ENCODE measurements around the gene CD300LD.

CD300LD gene

DNA sequence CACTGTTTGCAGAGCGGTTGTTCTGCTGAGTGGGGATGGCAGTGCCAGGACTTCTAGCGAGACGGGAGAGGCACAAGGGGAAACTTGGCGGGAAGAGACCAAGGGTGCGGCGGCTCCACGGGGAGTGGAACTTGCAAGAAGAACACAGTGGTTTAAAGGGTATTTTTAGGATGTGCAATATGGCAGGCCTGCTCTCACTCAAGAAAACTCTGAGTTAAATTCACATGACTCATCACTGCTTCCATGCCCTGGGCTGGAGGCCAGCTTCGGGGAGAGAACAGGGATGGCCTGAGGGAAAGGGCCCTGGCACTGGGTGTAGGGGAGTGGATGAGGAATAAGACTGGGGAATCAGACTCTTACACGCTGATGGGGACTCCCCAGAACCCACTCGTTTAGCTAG, 13.3 kb upstream of the CD300LD start:
- no peak overlapping the region for H3K27ac ChIP-seq (ENCODE audit: low read length)
- no peak overlapping the region for H3K4me3 ChIP-seq (ENCODE audit: low read length)
- peaks cover 12% of the 10 kb centered on the region for H3K27me3 ChIP-seq (ENCODE audit: insufficient read depth, low read length)
- H3K36me3 ChIP-seq (ENCODE audit: insufficient read depth, low read depth, low read length), result no peaks in the 10 kb centered on the region
- H3K4me1 ChIP-seq (ENCODE audit: insufficient read depth, low read length), result no peaks in the 10 kb centered on the region
- H3K9ac ChIP-seq (ENCODE audit: low read depth, low read length), result no peak overlapping the region
- H3K9me3 ChIP-seq (ENCODE audit: insufficient read depth, low read depth, low read length), result no peaks in the 10 kb centered on the region

DNA sequence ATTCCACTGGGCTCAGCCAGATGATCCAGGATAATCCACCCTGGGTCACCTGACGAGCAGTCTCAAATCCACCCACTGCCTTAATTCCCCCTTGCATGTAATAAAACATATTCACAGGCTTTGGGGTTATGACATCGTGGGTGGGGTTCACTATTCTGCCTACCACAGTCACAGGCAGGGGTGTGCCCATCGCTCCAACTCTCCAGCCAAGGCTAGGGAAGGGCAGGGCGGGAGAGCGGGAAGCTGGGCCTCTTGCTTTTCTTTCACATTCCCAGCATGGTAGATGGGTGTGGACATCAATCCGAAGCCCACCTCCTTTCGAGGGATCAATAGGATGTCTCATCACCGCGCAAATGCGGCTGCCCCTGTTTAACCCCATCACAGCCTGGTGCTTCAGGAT, 12.7 kb upstream of the CD300LD start:
- no peak overlapping the region for H3K27ac ChIP-seq (ENCODE audit: low read length)
- H3K36me3 ChIP-seq (ENCODE audit: insufficient read depth, low read depth, low read length), result no peaks in the 10 kb centered on the region
- no peak overlapping the region for H3K9ac ChIP-seq (ENCODE audit: low read depth, low read length)
- no peak overlapping the region for H3K4me3 ChIP-seq (ENCODE audit: low read length)
- no peaks in the 10 kb centered on the region for H3K9me3 ChIP-seq (ENCODE audit: insufficient read depth, low read depth, low read length)
- no peaks in the 10 kb centered on the region for H3K4me1 ChIP-seq (ENCODE audit: insufficient read depth, low read length)
- peaks cover 9% of the 10 kb centered on the region; the same call in 1 of the 2 replicates for H3K27me3 ChIP-seq (ENCODE audit: insufficient read depth, low read length)

GRCh38 chr17:74604200-74604599, 12.1 kb upstream of the CD300LD start:
- no peaks in the 10 kb centered on the region for H3K9me3 ChIP-seq (ENCODE audit: insufficient read depth, low read depth, low read length)
- H3K27ac ChIP-seq (ENCODE audit: low read length), result no peak overlapping the region
- no peak overlapping the region for H3K4me3 ChIP-seq (ENCODE audit: low read length)
- H3K9ac ChIP-seq (ENCODE audit: low read depth, low read length), result no peak overlapping the region
- H3K36me3 ChIP-seq (ENCODE audit: insufficient read depth, low read depth, low read length), result no peaks in the 10 kb centered on the region
- H3K4me1 ChIP-seq (ENCODE audit: insufficient read depth, low read length), result no peaks in the 10 kb centered on the region
- peaks cover 4% of the 10 kb centered on the region; the same call in 1 of the 2 replicates for H3K27me3 ChIP-seq (ENCODE audit: insufficient read depth, low read length)

DNA sequence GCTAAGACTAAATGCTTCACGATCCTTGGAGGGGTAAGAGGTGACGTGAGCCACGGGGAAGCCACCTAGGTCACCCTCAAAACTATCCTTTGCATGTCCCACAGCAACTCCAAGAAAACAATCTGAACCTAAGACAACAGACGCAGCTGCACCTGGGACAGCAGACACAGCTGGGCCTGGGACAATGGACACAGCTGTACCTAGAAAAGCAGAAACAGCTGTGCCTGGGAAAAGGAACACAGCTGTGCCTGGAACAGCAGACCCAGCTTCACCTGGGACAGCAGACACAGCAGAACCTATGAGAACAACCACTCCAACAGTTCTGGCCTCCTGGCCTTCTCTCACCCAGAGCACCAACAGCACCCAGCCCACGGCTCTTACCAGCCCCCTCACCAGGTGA, 11.7 kb upstream of the CD300LD start:
- Histone ChIP-seq H3K27me3 (ENCODE audit: insufficient read depth, low read length) (peaks cover 4% of the 10 kb centered on the region; the same call in 1 of the 2 replicates), H3K9me3 (ENCODE audit: insufficient read depth, low read depth, low read length) (no peaks in the 10 kb centered on the region), H3K27ac (ENCODE audit: low read length) (no peak overlapping the region), H3K4me1 (ENCODE audit: insufficient read depth, low read length) (no peaks in the 10 kb centered on the region), H3K9ac (ENCODE audit: low read depth, low read length) (no peak overlapping the region), H3K4me3 (ENCODE audit: low read length) (no peak overlapping the region), H3K36me3 (ENCODE audit: insufficient read depth, low read depth, low read length) (no peaks in the 10 kb centered on the region)

- no peak overlapping the region for H3K27ac ChIP-seq (ENCODE audit: low read length)
- H3K9me3 ChIP-seq (ENCODE audit: insufficient read depth, low read depth, low read length), result no peaks in the 10 kb centered on the region
- H3K9ac ChIP-seq (ENCODE audit: low read depth, low read length), result no peak overlapping the region
- H3K4me1 ChIP-seq (ENCODE audit: insufficient read depth, low read length), result no peaks in the 10 kb centered on the region
- peaks cover 4% of the 10 kb centered on the region; the same call in 1 of the 2 replicates for H3K27me3 ChIP-seq (ENCODE audit: insufficient read depth, low read length)
- no peaks in the 10 kb centered on the region for H3K36me3 ChIP-seq (ENCODE audit: insufficient read depth, low read depth, low read length)
- no peak overlapping the region for H3K4me3 ChIP-seq (ENCODE audit: low read length)
Measured at GRCh38 chr17:74603037-74603635, 11.1 kb upstream of the CD300LD start.

DNA sequence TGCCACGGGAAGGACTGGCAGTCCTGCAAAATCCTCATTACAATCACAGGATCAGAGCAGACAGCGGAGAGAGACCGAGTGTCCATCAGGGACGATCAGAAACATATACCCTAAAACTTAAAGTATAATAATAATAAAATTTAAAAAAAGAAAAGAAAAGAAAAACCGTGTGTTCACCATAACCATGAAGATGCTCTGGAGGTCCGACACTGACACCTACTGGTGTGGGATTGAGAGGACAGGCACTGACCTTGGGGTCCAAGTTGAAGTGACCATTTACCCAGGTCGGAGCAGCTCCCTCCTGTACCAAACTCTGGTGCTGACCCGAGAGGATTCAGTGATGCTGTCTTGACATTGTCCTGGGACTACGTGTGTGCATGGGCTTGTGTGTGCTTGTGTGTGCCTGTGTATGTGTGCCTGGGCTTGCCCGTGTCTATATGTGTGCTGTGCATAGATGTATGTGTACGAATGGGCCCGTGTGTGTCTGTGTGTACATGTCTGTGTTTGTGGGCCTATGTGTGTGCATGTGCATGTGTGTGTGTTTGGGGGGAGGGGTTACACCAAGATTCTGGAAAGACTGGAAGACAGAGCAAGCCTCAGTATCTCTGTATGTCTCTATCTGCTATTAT, 10.0 kb upstream of the CD300LD start:
- no peaks in the 10 kb centered on the region for H3K4me1 ChIP-seq (ENCODE audit: insufficient read depth, low read length)
- H3K27ac ChIP-seq (ENCODE audit: low read length), result no peak overlapping the region
- no peaks in the 10 kb centered on the region for H3K9me3 ChIP-seq (ENCODE audit: insufficient read depth, low read depth, low read length)
- no peaks in the 10 kb centered on the region; the same call in 1 of the 2 replicates for H3K27me3 ChIP-seq (ENCODE audit: insufficient read depth, low read length)
- no peaks in the 10 kb centered on the region for H3K36me3 ChIP-seq (ENCODE audit: insufficient read depth, low read depth, low read length)
- no peak overlapping the region for H3K9ac ChIP-seq (ENCODE audit: low read depth, low read length)
- no peak overlapping the region for H3K4me3 ChIP-seq (ENCODE audit: low read length)

GRCh38 chr17:74599448-74599939, 7.4 kb upstream of the CD300LD start:
- Histone ChIP-seq H3K9me3 (ENCODE audit: insufficient read depth, low read depth, low read length) (no peaks in the 10 kb centered on the region), H3K27ac (ENCODE audit: low read length) (no peak overlapping the region), H3K27me3 (ENCODE audit: insufficient read depth, low read length) (no peaks in the 10 kb centered on the region; the same call in 1 of the 2 replicates), H3K4me1 (ENCODE audit: insufficient read depth, low read length) (no peaks in the 10 kb centered on the region), H3K9ac (ENCODE audit: low read depth, low read length) (no peak overlapping the region; the same call in 1 of the 2 replicates), H3K36me3 (ENCODE audit: insufficient read depth, low read depth, low read length) (no peaks in the 10 kb centered on the region), H3K4me3 (ENCODE audit: low read length) (no peak overlapping the region)

DNA sequence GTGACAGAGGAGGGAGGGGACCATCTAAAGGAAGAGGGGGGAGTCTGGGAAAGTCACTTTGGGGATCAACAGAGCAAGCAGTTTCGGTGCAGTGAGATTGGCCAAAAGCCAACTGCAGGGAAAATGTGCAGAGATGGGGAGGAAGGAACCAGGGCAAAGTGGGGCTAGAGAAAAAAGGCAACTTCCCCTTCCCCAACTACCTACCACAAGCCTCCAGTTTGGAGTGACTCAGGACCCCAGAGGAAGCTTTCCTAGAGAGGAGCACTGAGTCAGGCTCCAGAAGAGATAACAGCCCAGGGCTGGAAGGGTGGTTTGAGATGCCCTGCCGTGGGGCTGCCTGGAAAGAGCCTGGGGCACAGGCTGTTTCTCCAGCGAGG, 6.9 kb upstream of the CD300LD start:
- no peaks in the 10 kb centered on the region for H3K9me3 ChIP-seq (ENCODE audit: insufficient read depth, low read depth, low read length)
- no peaks in the 10 kb centered on the region for H3K36me3 ChIP-seq (ENCODE audit: insufficient read depth, low read depth, low read length)
- H3K4me1 ChIP-seq (ENCODE audit: insufficient read depth, low read length), result no peaks in the 10 kb centered on the region
- H3K9ac ChIP-seq (ENCODE audit: low read depth, low read length), result no peak overlapping the region
- H3K27ac ChIP-seq (ENCODE audit: low read length), result no peak overlapping the region
- no peaks in the 10 kb centered on the region; the same call in 1 of the 2 replicates for H3K27me3 ChIP-seq (ENCODE audit: insufficient read depth, low read length)
- no peak overlapping the region for H3K4me3 ChIP-seq (ENCODE audit: low read length)

DNA sequence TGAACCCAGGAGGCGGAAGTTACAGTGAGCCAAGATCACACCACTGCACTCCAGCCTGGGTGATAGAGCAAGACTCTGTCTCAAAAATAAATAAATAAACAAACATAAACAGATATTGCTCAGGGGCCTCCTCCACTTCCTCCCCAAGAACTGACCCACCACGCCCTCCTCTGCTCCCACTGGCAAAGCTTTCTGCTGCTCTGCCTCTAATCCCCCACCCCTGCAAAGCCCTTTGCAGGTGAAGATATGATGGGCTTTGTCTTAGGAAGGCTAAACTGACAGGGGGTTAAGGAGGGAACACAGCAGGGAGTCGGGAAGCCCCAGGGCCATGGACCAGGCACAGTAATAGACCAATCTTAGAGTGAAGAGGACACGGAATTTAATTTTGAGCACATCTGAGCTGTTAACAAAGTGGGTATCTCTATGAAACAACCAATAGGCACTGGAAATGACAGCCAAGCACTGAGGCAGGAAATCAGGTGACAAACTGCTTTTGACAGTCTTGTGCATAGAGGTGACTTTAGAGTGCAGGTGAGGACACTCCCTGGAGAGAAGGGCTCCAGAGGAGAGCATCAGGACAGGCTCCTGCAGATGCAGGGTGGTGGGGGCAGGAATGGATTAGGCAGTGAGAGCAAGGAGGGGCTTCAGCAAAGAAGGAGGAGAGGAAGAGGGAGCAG, 6.4 kb upstream of the CD300LD start:
- Histone ChIP-seq H3K36me3 (ENCODE audit: insufficient read depth, low read depth, low read length) (no peaks in the 10 kb centered on the region), H3K9me3 (ENCODE audit: insufficient read depth, low read depth, low read length) (no peaks in the 10 kb centered on the region), H3K27me3 (ENCODE audit: insufficient read depth, low read length) (no peaks in the 10 kb centered on the region; the same call in 1 of the 2 replicates), H3K9ac (ENCODE audit: low read depth, low read length) (no peak overlapping the region), H3K27ac (ENCODE audit: low read length) (no peak overlapping the region), H3K4me1 (ENCODE audit: insufficient read depth, low read length) (no peaks in the 10 kb centered on the region), H3K4me3 (ENCODE audit: low read length) (no peak overlapping the region)

DNA sequence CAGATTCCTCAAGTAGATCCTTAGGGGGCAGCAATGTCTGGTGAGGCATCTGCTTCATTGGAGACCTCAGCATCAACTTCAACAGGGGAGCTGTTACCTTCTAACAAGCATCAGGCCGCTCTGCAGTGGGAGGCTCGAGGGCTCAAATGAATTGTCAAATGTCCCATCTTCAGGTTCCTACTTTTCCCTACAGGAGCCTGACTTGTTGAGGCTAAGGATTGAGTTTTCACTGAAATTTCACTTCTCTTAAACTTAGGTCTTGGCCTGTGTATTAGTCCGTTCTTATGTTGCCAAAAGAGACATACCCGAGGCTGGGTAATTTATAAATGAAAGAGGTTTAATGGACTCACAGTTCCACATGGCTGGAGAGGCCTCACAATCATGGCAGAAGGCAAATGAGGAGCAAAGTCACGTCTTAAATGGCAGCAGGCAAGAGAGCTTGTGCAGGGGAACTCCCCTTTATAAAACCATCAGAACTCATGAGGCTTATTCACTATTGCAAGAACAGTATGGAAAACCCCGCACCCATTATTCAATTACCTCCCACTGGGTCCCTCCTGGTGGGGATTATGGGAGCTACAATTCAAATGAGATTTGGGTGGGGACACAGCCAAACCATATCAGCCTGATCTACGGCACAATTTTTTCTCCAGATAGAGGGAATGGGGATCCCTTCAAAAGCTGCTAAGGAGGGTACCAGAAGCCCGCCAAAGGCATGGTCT, 5.1 kb upstream of the CD300LD start:
- no peak overlapping the region for H3K4me3 ChIP-seq (ENCODE audit: low read length)
- no peaks in the 10 kb centered on the region for H3K9me3 ChIP-seq (ENCODE audit: insufficient read depth, low read depth, low read length)
- H3K4me1 ChIP-seq (ENCODE audit: insufficient read depth, low read length), result no peaks in the 10 kb centered on the region
- no peak overlapping the region for H3K9ac ChIP-seq (ENCODE audit: low read depth, low read length)
- no peaks in the 10 kb centered on the region for H3K36me3 ChIP-seq (ENCODE audit: insufficient read depth, low read depth, low read length)
- H3K27ac ChIP-seq (ENCODE audit: low read length), result no peak overlapping the region
- no peaks in the 10 kb centered on the region; the same call in 1 of the 2 replicates for H3K27me3 ChIP-seq (ENCODE audit: insufficient read depth, low read length)

DNA sequence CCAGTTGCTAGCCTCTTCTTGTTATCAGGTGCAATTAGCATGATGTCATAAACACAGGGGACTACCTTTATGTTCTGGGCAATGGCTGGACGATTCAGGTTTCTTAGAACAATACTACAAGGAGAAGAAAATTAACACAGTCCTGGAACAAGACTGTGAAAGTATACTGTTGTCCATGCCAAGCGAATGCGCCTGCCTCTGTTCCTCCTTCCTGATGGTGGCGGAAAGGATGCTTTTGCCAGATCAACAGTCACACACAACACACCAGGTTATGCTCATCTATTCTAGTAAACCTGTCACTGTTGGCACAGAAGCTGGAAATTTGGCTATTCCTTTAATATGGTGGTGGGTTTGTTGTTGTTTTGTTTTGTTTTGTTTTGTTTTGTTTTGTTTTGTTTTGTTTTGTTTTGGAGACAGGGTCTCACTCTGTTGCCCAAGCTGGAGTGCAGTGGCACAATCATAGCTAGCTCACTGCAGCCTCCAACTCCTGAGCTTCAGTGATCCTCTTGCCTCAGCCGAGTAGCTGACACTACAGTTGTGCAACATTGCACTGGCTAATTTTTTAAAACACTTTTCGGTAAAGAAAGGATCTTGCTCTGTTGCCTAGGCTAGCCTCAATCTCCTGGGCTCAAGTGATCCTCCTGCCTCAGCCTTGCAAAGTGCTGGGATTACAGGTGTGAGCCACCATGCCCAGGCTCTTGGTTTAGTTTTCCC, 3.1 kb upstream of the CD300LD start:
- Histone ChIP-seq H3K4me1 (ENCODE audit: insufficient read depth, low read length) (no peaks in the 10 kb centered on the region), H3K36me3 (ENCODE audit: insufficient read depth, low read depth, low read length) (no peaks in the 10 kb centered on the region), H3K4me3 (ENCODE audit: low read length) (no peak overlapping the region), H3K27me3 (ENCODE audit: insufficient read depth, low read length) (no peaks in the 10 kb centered on the region; the same call in 1 of the 2 replicates), H3K9ac (ENCODE audit: low read depth, low read length) (no peak overlapping the region), H3K27ac (ENCODE audit: low read length) (no peak overlapping the region), H3K9me3 (ENCODE audit: insufficient read depth, low read depth, low read length) (no peaks in the 10 kb centered on the region)

All from iPS-20b (cell line).